ENCODE data around the gene ALOX15B. TPM values are rescaled to one million over a fixed set of nuclear protein-coding genes. Genes with fewer than 3 reads are reported as not detected.
"Not testable (repeated sequence)": the region's sequence is repeated elsewhere in the genome, so short reads cannot be mapped to it uniquely, and the experiment has no call there.

The ALOX15B gene
- polyA plus RNA-seq, 1 donor from 2014 or later = not detected

- H3K4me3 Mint-ChIP-seq = no peak overlapping the region
- peaks cover 3% of the 10 kb centered on the region for H3K36me3 Mint-ChIP-seq
- H3K4me1 Mint-ChIP-seq = peaks cover 0 to 14% (median 5%) of the 10 kb centered on the region in 3 donors
- H3K27ac Mint-ChIP-seq = no peak overlapping the region
- no peaks in the 10 kb centered on the region for H3K9me3 Mint-ChIP-seq
- H3K27me3 Mint-ChIP-seq = peaks cover 32% of the 10 kb centered on the region
These were observed 18.9 kb upstream of the ALOX15B start for GRCh38 chr17:8019665-8020650.

GRCh38 chr17:8020776-8021564 lies 17.9 kb upstream of the ALOX15B start:
- H3K4me1 Mint-ChIP-seq = peaks cover 0 to 10% (median 5%) of the 10 kb centered on the region in 3 donors
- H3K27me3 Mint-ChIP-seq = peaks cover 30% of the 10 kb centered on the region
- H3K36me3 Mint-ChIP-seq = peaks cover 3% of the 10 kb centered on the region
- no peak overlapping the region for H3K27ac Mint-ChIP-seq
- no peak overlapping the region for H3K4me3 Mint-ChIP-seq
- no peaks in the 10 kb centered on the region for H3K9me3 Mint-ChIP-seq

DNA sequence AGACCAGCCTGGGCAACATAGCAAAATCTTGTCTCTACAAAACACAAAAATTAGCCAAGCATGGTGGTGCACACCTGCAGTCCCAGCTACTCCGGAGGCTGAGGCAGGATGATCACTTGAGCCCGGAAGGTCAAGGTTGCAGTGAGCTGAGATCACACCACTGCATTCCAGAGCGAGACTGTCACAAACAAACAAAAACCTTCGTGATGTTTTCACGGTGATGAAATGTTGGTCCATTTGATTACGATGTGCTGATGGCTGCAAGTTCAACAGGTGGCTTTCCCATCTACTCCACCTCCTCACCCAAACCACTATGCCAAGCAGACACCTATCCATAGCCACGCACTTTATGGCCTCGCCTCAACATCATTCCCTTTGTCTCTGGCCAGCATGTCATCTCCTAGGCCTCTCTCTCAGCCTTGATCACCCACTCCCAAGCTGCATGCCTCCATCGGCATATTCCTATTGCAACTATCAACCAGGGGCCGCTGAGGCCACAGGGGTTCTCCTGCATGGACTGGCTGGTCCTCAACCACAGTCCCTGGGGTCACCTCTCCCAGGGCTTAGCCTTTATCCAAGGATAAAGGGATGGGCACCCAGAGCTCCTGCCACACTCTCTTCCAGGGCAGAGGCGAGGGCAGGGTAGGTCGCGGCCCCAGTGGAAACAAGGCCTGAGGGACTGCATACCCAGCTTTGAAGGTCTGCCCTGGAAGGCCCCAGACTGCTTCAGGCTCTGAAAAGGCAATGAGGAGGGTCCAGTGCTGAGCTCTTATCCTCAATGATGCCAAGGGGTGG lies 17.1 kb upstream of the ALOX15B start:
- Mint-ChIP-seq H3K27me3 (peaks cover 27% of the 10 kb centered on the region), H3K4me1 (peaks cover 0 to 7% (median 4%) of the 10 kb centered on the region in 3 donors), H3K36me3 (peaks cover 3% of the 10 kb centered on the region), H3K4me3 (no peak overlapping the region), H3K27ac (no peak overlapping the region), H3K9me3 (no peaks in the 10 kb centered on the region)

GRCh38 chr17:8022360-8023003 lies 16.4 kb upstream of the ALOX15B start:
- no peak overlapping the region for H3K27ac Mint-ChIP-seq
- H3K4me3 Mint-ChIP-seq = no peak overlapping the region
- peaks cover 0 to 5% (median 2%) of the 10 kb centered on the region in 3 donors for H3K4me1 Mint-ChIP-seq
- H3K27me3 Mint-ChIP-seq = peaks cover 30% of the 10 kb centered on the region
- peaks cover 3% of the 10 kb centered on the region for H3K36me3 Mint-ChIP-seq
- H3K9me3 Mint-ChIP-seq = no peaks in the 10 kb centered on the region

DNA sequence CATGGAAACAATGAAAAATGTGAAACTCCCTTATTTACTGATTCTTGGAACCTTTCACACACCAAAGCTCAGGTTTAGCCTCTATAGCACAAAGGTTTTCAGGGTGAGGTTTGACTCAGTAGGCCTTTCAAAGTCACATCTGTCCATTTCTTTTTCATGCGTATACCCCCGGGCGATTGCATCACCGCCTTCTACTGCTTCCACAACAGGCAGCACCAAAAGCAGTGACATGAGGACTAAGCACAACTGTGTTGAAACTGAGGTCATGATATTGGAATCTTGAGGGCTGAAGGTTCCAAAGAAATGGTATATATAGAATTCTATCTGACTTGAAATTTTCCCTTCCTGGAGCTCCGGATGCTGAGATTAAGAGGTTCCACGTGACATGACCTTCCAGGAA lies 14.7 kb upstream of the ALOX15B start:
- H3K4me3 Mint-ChIP-seq, H3K9me3 Mint-ChIP-seq, H3K27ac Mint-ChIP-seq, H3K36me3 Mint-ChIP-seq, H3K4me1 Mint-ChIP-seq: not testable (repeated sequence)
- H3K27me3 Mint-ChIP-seq = peaks cover 44% of the 10 kb centered on the region

DNA sequence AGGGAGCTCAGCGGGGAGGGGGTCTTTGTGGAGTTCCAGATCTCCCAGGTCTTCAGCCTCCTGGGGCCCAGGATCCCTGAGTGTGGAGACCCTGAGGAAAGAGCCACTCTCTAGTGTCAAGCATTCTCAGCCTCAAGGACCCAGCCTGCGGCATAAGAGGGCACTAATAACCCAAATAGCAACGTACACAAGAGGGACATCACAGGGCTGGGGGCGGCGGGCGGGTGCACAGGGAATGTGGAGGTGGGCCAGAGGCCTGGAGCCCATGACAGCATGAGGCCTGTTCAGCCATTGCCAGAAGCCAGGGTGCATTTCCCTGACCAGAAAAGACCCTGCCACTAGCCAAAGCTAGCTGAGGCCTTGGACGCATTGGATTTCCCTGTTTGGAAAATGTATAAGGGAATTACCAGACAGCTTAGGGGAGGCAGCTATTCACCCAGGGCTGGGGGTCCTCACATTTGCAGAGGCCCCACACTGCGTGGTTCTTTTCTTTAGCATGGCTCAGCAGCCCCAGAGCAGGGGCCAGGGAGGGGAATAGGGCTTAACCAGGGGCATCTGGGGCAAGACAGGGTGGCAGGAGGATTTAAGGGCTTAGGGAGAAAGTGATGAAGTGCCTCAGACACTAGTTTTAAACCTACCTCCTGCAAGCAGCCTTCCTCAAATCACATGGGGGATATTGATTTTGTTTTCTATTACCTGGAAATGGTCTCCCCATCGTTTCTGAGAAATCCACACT lies 13.5 kb upstream of the ALOX15B start:
- H3K4me1 Mint-ChIP-seq = peaks cover 0 to 2% (median 0%) of the 10 kb centered on the region in 3 donors
- peak overlapping the region in 1 of 3 donors; percentile 39 for H3K27ac Mint-ChIP-seq
- no peak overlapping the region for H3K4me3 Mint-ChIP-seq
- no peaks in the 10 kb centered on the region for H3K9me3 Mint-ChIP-seq
- peaks cover 3% of the 10 kb centered on the region for H3K36me3 Mint-ChIP-seq
- peaks cover 42% of the 10 kb centered on the region for H3K27me3 Mint-ChIP-seq

DNA sequence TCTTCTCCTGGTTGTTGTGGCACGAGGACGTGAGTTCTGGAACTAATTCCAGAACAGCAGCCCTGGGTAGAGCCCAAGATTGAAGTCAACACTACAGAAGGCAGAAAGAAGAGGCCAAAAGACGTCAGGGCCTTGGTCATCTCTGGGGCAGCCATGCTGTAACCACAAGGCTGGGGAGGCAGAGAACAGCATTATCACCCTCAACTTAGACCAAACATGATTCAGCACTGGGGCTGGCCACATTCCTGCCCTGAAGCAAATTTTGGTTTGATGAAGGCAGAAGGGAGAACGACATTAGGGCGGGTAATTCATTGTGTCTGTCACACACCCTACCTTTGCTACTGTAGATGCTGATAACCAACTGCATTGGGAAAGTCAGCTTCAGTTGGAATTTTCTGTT lies 9.7 kb upstream of the ALOX15B start:
- Mint-ChIP-seq H3K9me3 (peaks cover 0 to 4% (median 0%) of the 10 kb centered on the region in 3 donors), H3K4me1 (peaks cover 0 to 2% (median 0%) of the 10 kb centered on the region in 3 donors), H3K36me3 (no peaks in the 10 kb centered on the region), H3K27me3 (peaks cover 47% of the 10 kb centered on the region), H3K27ac (no peak overlapping the region), H3K4me3 (peak overlapping the region in 1 of 4 donors; percentile 3)

DNA sequence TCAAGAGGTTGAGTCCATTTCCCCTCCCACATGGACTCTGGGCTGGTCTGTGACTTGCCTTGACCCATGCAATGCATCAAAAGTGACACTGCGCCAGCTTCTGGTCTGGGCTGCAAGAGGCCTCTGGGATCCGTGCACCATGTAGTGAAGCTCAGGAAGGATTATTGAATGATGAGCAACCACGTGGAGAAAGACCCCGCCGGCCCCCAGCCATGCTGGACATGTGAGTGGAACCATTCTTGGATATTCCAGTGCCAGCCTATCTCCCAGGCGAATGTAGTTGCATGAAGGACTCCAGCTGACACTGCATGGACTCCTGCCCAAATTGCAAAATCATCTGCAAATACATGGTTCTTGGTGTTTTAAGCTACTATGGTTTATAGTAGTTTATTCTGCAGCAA lies 7.6 kb upstream of the ALOX15B start:
- Mint-ChIP-seq H3K9me3 (peaks cover 0 to 4% (median 0%) of the 10 kb centered on the region in 3 donors), H3K27me3 (peaks cover 39% of the 10 kb centered on the region), H3K36me3 (no peaks in the 10 kb centered on the region), H3K4me1 (peaks cover 0 to 2% (median 0%) of the 10 kb centered on the region in 3 donors), H3K27ac (peak overlapping the region in 1 of 3 donors; percentile 44), H3K4me3 (peak overlapping the region in 1 of 4 donors; percentile 9)

- Mint-ChIP-seq H3K36me3 (no peaks in the 10 kb centered on the region), H3K4me1 (peaks cover 0 to 2% (median 0%) of the 10 kb centered on the region in 3 donors), H3K27me3 (peaks cover 39% of the 10 kb centered on the region), H3K27ac (peak overlapping the region in 1 of 3 donors; percentile 44), H3K4me3 (no peak overlapping the region), H3K9me3 (peaks cover 0 to 4% (median 0%) of the 10 kb centered on the region in 3 donors)
These were observed 6.9 kb upstream of the ALOX15B start for GRCh38 chr17:8031950-8032349.

GRCh38 chr17:8032442-8032841 lies 6.4 kb upstream of the ALOX15B start:
- Mint-ChIP-seq H3K27me3 (peaks cover 39% of the 10 kb centered on the region), H3K27ac (no peak overlapping the region), H3K36me3 (no peaks in the 10 kb centered on the region), H3K9me3 (peaks cover 0 to 6% (median 0%) of the 10 kb centered on the region in 3 donors), H3K4me3 (no peak overlapping the region), H3K4me1 (peaks cover 0 to 2% (median 0%) of the 10 kb centered on the region in 3 donors)

DNA sequence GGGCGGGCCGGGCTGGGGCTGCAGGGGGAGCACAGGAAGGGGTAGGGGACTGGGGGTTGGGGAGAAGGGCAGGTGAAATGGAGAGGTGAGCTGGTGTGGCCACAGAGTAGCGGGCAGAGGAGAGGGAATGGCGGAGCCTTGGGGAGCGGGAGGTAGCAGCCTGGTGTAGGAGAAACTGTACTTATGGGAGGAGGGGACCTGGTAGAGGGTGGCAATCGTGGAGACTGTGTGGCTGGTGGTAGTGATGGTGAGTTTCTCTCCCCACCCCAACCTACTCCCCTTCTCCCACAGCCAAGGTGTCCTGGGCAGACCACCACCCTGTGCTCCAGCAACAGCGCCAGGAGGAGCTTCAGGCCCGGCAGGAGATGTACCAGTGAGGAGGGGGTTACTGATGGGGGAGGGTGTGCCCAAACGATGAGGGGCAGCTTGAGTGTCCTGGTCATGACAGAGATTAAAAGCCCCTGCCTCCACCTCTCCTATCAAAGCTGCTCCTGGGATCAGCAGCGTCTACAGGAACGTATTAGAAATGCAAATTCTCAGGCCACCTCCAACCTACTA lies 831 bp downstream of the ALOX15B start:
- Mint-ChIP-seq H3K36me3 (no peaks in the 10 kb centered on the region), H3K4me1 (peaks cover 0 to 5% (median 1%) of the 10 kb centered on the region in 3 donors), H3K27me3 (peaks cover 19% of the 10 kb centered on the region), H3K9me3 (peaks cover 0 to 6% (median 0%) of the 10 kb centered on the region in 3 donors), H3K27ac (no peak overlapping the region), H3K4me3 (no peak overlapping the region)

DNA sequence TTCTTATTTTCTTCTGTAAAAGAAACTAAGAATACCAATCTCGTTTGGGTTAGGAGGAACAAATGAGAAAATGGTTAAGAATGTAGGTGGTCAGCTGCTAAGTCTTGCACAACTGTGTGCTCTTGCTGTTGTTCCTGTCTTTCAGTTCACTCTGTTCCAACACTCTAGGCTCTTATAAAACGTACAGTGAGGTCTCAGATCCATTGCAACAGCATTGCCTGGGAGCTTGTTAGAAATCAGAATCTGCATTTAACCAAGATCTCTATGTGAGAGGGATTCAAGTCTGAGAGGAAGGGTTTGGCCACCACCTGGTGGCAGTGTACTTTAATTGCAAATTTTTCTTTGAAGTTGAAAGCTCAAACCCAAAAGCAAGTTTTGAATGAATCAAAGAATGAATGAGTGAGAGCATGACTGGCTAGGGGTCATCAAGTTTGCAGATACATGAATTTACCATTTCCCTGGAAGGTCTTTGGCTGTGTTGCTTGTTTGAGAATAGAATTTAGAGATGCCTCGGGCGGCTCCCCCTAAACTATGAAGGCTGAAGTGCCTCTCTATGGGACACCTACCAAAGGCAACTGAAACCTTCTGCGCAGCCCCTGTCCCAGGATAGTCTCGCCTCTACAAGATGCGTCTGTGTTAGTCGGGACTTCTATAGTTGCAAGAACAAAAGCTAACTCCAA lies 2.5 kb downstream of the ALOX15B start:
- Mint-ChIP-seq H3K4me1 (peaks cover 0 to 5% (median 1%) of the 10 kb centered on the region in 3 donors), H3K36me3 (no peaks in the 10 kb centered on the region), H3K4me3 (no peak overlapping the region), H3K9me3 (peaks cover 0 to 6% (median 0%) of the 10 kb centered on the region in 3 donors), H3K27me3 (peaks cover 27% of the 10 kb centered on the region), H3K27ac (peak overlapping the region in 1 of 3 donors; percentile 36)

DNA sequence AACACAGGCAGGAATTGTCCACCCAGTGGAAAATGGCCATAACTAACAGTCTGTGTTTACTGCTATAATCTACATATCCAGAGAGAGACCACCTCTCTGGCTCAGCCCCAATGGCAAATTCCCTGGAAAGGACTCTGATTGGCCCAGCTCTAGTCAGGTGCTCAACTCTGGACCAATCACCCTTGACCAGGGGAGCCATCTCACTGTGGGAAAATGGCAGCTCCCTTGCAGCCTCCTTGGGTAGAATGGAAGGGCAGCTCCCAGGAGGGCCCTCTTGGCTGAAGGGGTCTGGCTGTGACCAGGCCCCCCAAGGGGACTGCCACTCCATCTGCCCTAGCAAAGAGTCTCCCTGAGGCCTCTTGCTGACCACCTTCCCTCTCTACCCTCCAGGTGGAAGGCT lies 3.1 kb downstream of the ALOX15B start:
- H3K4me1 Mint-ChIP-seq = peaks cover 0 to 5% (median 1%) of the 10 kb centered on the region in 3 donors
- H3K4me3 Mint-ChIP-seq = no peak overlapping the region
- peaks cover 27% of the 10 kb centered on the region for H3K27me3 Mint-ChIP-seq
- H3K27ac Mint-ChIP-seq = peak overlapping the region in 1 of 3 donors; percentile 36
- H3K36me3 Mint-ChIP-seq = no peaks in the 10 kb centered on the region
- H3K9me3 Mint-ChIP-seq = peaks cover 0 to 6% (median 0%) of the 10 kb centered on the region in 3 donors

Data from IgD-negative memory B cell (primary cell).